ENCODE data around the gene TAF9B.
"Not testable (repeated sequence)": the region's sequence is repeated elsewhere in the genome, so short reads cannot be mapped to it uniquely, and the experiment has no call there.

The TAF9B gene

GRCh38 chrX:78125781-78126180 lies 13.7 kb downstream of the TAF9B start:
- Mint-ChIP-seq H3K27ac (peak overlapping the region; percentile 86), H3K36me3 (peaks cover 10% of the 10 kb centered on the region), H3K4me1 (peaks cover 48% of the 10 kb centered on the region)
- not testable (repeated sequence) for H3K27me3 Mint-ChIP-seq, H3K9me3 Mint-ChIP-seq, H3K4me3 Mint-ChIP-seq

- H3K27me3 Mint-ChIP-seq, result no peaks in the 10 kb centered on the region
- H3K9me3 Mint-ChIP-seq, result no peaks in the 10 kb centered on the region
- peaks cover 42% of the 10 kb centered on the region for H3K4me1 Mint-ChIP-seq
- H3K4me3 Mint-ChIP-seq, result no peak overlapping the region
- H3K36me3 Mint-ChIP-seq, result peaks cover 10% of the 10 kb centered on the region
- peak overlapping the region; percentile 35 for H3K27ac Mint-ChIP-seq
Observed at GRCh38 chrX:78125148-78125547, 14.3 kb downstream of the TAF9B start.

DNA sequence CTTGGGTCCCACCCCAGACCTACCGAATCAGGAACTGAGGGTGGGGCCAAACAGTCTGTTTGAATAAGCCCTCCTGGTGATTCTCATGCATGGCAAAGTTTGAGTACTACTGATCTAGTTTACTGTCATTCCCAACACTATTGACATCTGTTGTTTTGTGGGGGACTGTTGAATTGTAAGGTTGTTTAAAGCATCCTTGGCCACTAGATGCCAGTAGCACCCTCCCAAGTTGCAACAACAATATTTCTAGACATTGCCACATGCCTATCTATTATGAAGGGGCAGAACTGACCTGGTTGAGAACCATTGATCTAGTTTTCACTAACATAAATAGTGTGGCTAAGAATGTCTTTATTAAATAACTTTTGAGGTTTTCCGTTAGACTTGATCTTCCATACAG lies 15.1 kb downstream of the TAF9B start:
- peak overlapping the region; percentile 80 for H3K27ac Mint-ChIP-seq
- no peak overlapping the region for H3K4me3 Mint-ChIP-seq
- H3K36me3 Mint-ChIP-seq, result peaks cover 10% of the 10 kb centered on the region
- H3K27me3 Mint-ChIP-seq, result no peaks in the 10 kb centered on the region
- H3K9me3 Mint-ChIP-seq, result no peaks in the 10 kb centered on the region
- peaks cover 44% of the 10 kb centered on the region for H3K4me1 Mint-ChIP-seq

DNA sequence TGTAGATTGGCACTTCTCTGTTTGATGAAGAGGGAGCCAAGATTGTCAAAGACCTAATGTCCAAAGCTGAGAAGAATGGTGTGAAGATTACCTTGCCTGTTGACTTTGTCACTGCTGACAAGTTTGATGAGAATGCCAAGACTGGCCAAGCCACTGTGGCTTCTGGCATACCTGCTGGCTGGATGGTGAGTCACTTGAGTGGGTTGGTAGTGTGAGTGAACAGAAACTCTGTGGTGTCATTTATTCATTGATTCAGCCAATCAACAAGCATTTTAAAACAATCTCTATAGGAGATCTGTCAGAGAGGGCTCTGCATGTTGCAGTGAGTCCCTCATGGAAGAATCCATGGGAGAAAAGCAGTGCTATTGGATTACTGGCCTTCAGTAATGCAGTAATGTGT lies 16.3 kb downstream of the TAF9B start:
- Mint-ChIP-seq H3K36me3 (peaks cover 12% of the 10 kb centered on the region), H3K4me3 (no peak overlapping the region), H3K4me1 (peaks cover 50% of the 10 kb centered on the region), H3K9me3 (no peaks in the 10 kb centered on the region), H3K27ac (peak overlapping the region; percentile 47), H3K27me3 (no peaks in the 10 kb centered on the region)

DNA sequence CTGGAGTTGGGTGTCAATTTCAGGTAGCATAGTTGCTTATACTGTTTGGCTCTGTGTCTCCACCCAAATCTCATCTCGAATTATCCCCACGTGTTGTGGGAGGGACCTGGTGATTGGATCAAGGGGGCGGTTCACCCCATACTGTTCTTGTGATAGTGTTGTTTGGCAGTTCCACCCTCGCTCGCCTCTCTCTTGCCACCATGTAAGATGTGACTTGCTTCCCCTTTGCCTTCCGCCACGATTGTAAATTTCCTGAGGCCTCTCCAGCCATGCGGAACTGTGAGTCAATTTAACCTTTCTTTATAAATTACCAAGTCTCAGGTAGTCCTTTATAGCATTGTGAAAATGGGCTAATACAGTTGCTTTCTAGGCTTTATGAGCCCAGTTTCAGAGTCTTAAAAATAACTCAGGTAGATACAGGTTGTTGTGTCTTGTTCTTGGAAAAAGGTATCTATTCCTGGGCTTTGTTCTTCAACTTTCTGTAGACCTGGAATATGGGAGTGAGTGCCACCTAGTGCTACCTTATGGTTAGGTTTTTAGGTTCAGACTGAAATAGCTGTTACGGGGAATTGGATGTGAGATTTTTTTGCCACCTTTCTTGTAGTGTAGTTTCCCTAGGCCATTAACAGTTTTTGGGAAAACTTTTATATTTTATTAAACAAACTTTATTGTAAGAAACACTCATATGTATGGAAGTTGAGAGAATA lies 19.8 kb downstream of the TAF9B start:
- Mint-ChIP-seq H3K9me3 (no peaks in the 10 kb centered on the region), H3K4me3 (no peak overlapping the region), H3K27ac (peak overlapping the region; percentile 52), H3K4me1 (peaks cover 74% of the 10 kb centered on the region), H3K27me3 (no peaks in the 10 kb centered on the region), H3K36me3 (peaks cover 13% of the 10 kb centered on the region)

DNA sequence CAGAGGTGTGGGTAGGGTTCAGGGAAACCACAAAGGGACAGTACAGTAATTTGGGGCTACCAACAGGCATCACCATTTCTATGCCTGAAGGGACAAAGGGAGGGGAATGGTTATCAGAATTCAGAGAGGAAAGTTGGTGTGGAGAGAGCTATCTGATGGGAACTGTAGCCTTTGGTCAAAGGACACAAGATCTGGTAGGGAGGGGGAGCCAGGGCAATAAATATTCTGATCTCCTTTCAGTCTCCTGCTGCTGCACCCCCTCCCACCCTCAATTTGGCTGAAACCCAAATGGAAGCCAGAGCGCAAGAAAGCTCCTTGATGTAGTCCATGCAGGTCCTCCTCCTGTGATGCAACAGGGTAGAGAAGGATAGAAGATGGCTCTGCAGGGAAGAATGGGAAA lies 20.8 kb downstream of the TAF9B start:
- Mint-ChIP-seq H3K4me1 (peaks cover 67% of the 10 kb centered on the region), H3K36me3 (peaks cover 10% of the 10 kb centered on the region), H3K9me3 (no peaks in the 10 kb centered on the region), H3K27me3 (no peaks in the 10 kb centered on the region), H3K27ac (peak overlapping the region; percentile 59), H3K4me3 (no peak overlapping the region)

DNA sequence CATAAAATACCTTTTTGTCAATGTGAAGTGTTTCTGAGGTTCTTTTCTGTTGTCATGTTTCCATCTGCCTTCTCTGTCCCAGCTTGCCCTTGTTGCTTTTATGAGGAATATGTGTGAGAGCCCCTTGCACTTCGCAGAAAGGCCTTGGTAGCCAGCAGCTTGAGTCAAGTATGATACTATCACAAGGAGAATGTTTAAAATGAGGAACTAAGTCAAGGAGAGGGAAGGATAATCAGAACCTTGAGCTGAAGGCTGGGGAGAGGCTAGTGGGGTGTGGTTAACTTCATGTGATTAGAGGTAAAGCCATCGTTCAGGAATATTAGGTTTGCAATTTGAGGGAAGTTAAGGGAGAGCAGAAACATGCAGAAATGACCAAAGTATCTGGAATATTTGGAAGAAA lies 22.7 kb downstream of the TAF9B start:
- Mint-ChIP-seq H3K4me1 (peaks cover 69% of the 10 kb centered on the region), H3K36me3 (peaks cover 11% of the 10 kb centered on the region), H3K27me3 (no peaks in the 10 kb centered on the region), H3K27ac (peak overlapping the region; percentile 70), H3K9me3 (no peaks in the 10 kb centered on the region), H3K4me3 (no peak overlapping the region)

DNA sequence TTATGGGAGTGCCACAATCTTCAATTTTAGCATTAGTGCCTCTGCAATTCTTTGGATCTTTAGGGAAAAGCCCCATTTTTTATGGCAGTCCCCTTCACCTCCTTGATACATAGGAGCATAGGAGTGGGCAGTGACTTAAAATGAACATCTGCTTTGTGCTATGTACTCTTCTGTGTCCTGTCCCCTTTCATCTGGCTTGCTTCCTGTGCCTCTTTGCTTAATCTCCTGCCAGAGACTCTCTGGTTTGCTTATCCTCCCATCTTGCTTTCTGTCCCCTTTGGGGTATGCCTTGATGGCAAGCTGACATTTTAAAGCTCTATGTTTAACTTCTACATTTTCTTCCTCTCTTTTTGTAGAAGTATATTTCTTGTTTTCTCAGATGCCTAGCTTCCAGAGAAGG lies 23.1 kb downstream of the TAF9B start:
- peaks cover 13% of the 10 kb centered on the region for H3K36me3 Mint-ChIP-seq

DNA sequence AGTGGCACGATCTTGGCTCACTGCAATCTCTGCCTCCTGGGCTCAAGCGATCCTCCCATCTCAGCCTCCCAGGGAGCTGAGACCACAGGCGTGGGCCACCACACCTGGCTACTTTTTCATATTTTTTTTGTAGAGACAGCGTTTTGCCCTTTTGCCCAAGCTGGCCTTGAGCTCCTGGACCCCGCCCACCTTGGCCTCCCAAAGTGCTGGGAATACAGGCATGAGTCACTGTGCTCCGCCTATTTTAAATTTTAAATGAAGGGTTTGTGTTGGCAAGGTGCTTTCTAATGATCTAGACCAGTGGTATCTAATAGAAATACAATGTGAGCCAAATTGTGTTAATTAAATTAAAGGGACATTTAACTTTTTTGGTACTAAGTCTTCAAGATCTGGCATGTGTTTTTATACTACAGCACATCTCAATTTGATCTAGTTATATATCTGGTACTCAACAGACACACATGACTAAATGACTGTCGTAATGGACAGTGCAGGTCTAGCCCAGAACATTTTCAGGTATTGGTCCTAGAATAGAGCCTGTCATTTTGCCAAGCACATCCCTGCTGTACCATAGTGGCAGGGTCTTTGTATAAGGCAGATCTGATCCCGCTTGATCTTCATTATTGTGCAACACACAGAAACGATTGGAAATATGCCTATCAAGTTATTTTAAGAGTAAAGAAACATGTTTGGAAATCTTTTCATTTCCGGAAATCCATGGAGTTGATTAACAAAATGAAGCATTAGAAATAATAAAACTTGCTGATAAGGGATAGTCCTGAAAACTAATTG lies 28.1 kb downstream of the TAF9B start:
- Mint-ChIP-seq H3K9me3 (no peaks in the 10 kb centered on the region), H3K27ac (peak overlapping the region; percentile 17), H3K36me3 (peaks cover 15% of the 10 kb centered on the region), H3K4me1 (peaks cover 68% of the 10 kb centered on the region), H3K4me3 (peak overlapping the region; percentile 4), H3K27me3 (no peaks in the 10 kb centered on the region)

More for the DNA sequence above, 23.1 kb downstream of the TAF9B start:
- Mint-ChIP-seq H3K27me3 (no peaks in the 10 kb centered on the region), H3K9me3 (no peaks in the 10 kb centered on the region), H3K4me3 (no peak overlapping the region), H3K27ac (peak overlapping the region; percentile 70), H3K4me1 (peaks cover 70% of the 10 kb centered on the region)

GRCh38 chrX:78109458-78109857 lies 30.0 kb downstream of the TAF9B start:
- H3K4me3 Mint-ChIP-seq, result peak overlapping the region; percentile 92
- H3K27me3 Mint-ChIP-seq, result no peaks in the 10 kb centered on the region
- peaks cover 23% of the 10 kb centered on the region for H3K36me3 Mint-ChIP-seq
- H3K4me1 Mint-ChIP-seq, result peaks cover 55% of the 10 kb centered on the region
- peak overlapping the region; percentile 70 for H3K27ac Mint-ChIP-seq
- no peaks in the 10 kb centered on the region for H3K9me3 Mint-ChIP-seq

- H3K4me1 Mint-ChIP-seq, result peaks cover 45% of the 10 kb centered on the region
- H3K27ac Mint-ChIP-seq, result peak overlapping the region; percentile 81
- no peaks in the 10 kb centered on the region for H3K9me3 Mint-ChIP-seq
- H3K4me3 Mint-ChIP-seq, result peak overlapping the region; percentile 92
- H3K36me3 Mint-ChIP-seq, result peaks cover 21% of the 10 kb centered on the region
- no peaks in the 10 kb centered on the region for H3K27me3 Mint-ChIP-seq
Observed at GRCh38 chrX:78106651-78106986, 32.8 kb downstream of the TAF9B start.

DNA sequence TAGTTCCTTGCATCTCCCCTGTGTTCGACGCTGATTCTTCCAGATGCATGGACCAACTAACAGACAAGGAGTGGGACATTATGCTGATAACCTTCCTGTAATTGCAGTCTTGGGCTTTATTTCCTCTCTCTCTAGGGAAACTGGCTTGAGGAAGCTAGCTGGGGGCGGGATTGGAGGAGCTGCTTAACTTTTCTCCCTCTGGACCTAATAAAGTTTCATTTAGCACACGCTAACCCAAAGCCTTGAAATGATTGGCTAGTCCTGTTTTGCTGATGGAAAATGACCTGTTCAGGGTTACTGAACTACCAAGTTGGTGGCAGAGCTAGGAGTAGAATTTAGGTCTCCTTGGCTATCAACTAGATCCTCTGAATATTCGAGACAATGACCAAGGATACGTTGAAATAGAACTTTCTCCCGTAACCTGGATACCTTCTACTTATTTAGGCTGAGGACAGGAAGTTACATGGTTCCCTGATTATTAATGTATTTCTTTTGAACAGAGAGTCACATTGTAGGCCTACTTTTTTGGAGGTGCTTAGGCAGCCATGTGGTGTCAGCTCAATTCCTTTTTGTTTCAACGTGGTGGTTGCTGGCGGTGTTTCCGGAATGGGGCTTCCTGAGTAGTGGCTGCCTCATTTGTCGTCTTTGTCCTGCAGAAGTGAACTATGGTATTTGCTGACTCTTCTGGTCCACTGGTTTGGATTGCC lies 33.4 kb downstream of the TAF9B start:
- peak overlapping the region; percentile 92 for H3K4me3 Mint-ChIP-seq
- H3K9me3 Mint-ChIP-seq, result no peaks in the 10 kb centered on the region
- no peaks in the 10 kb centered on the region for H3K27me3 Mint-ChIP-seq
- H3K36me3 Mint-ChIP-seq, result peaks cover 19% of the 10 kb centered on the region
- peak overlapping the region; percentile 81 for H3K27ac Mint-ChIP-seq
- H3K4me1 Mint-ChIP-seq, result peaks cover 40% of the 10 kb centered on the region

GRCh38 chrX:78104447-78105176 lies 34.8 kb downstream of the TAF9B start:
- Mint-ChIP-seq H3K27ac (peak overlapping the region; percentile 85), H3K4me3 (peak overlapping the region; percentile 92), H3K4me1 (peaks cover 37% of the 10 kb centered on the region), H3K27me3 (no peaks in the 10 kb centered on the region), H3K9me3 (no peaks in the 10 kb centered on the region), H3K36me3 (peaks cover 18% of the 10 kb centered on the region)

DNA sequence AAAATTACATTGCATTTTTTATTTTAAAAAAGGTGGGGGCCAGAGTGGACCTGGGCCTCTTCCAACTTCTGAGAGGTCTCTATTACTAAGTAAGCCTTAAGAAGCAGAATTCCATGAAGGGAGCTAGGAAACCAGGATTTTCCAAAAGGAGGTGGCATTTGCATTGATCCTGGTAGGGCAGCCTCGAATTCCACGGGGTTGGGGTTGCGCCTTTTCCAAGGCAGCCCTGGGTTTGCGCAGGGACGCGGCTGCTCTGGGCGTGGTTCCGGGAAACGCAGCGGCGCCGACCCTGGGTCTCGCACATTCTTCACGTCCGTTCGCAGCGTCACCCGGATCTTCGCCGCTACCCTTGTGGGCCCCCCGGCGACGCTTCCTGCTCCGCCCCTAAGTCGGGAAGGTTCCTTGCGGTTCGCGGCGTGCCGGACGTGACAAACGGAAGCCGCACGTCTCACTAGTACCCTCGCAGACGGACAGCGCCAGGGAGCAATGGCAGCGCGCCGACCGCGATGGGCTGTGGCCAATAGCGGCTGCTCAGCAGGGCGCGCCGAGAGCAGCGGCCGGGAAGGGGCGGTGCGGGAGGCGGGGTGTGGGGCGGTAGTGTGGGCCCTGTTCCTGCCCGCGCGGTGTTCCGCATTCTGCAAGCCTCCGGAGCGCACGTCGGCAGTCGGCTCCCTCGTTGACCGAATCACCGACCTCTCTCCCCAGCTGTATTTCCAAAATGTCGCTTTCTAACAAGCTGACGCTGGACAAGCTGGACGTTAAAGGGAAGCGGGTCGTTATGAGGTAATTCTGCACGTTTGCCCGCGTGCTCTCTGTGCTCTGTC lies 35.6 kb downstream of the TAF9B start, which contains the start of gene PGK1:
Gene PGK1, plus strand, starts transcription at position 626 of the 824 bp plus-strand sequence. Its CDS starts 93 bp downstream, at position 719.
- Mint-ChIP-seq H3K9me3 (no peaks in the 10 kb centered on the region), H3K36me3 (peaks cover 17% of the 10 kb centered on the region), H3K4me3 (peak within 1 kb of the TSS; percentile 92), H3K4me1 (peaks cover 31% of the 10 kb centered on the region), H3K27ac (peak within 1 kb of the TSS; percentile 91), H3K27me3 (no peaks in the 10 kb centered on the region)
